ENCODE measurements around the gene IFRD2. TPM values are rescaled to one million over a fixed set of nuclear protein-coding genes. Genes with fewer than 3 reads are reported as not detected.

The IFRD2 gene
- total RNA-seq, 1 experiment from 2014 or later, result 111 TPM

- peaks cover 8% of the 10 kb centered on the region; the same call in 1 of the 2 replicates for H3K36me3 ChIP-seq (ENCODE audit: control insufficient read depth, insufficient read depth, low read length)
- intact Hi-C loops (cut with micrococcal nuclease; ENCODE audit: unreplicated experiment), result no loop called here
These were observed 48.5 kb upstream of the IFRD2 start, which contains the start of gene RASSF1 for GRCh38 chr3:50340448-50341329. Gene RASSF1, minus strand, starts transcription at chr3:50340836. Its CDS starts 31 bp downstream, at chr3:50340805.

DNA sequence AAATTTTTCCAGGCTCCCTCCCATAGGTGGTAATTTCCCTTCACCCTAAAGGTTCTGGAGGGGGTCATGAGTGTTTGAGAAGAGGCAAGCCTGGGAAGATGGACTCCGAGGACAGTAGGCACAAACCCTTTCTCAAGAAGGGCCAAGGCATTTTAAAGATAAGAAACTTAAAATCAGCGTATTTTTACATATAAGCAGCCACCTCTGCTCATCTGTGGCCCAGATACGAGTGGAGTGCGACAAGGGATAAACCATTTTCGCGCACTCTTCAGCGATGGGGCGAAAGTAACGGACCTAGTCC lies 47.9 kb upstream of the IFRD2 start:
- peaks cover 6% of the 10 kb centered on the region; the same call in 1 of the 2 replicates for H3K4me1 ChIP-seq (ENCODE audit: control insufficient read depth, insufficient read depth, low read length)
- H3K27ac ChIP-seq (ENCODE audit: low read length), result 0 out of 2 replicates have a peak overlapping the region, but pooled peaks have one; percentile 26
- no peak for DNase-seq (ENCODE audit: low read depth, low spot score)
- intact Hi-C loops (cut with micrococcal nuclease; ENCODE audit: unreplicated experiment), result no loop called here
- POLR2A ChIA-PET, result interaction anchor here (0.6 kb wide), 1 partner anchor 28 kb away, joined by 3 read pairs; no protein-coding TSS in a partner anchor
- in situ Hi-C loops (cut with HindIII; ENCODE audit: low pct_unique_long_range_greater_than_20kb, low sequenced_read_pairs), result no loop called here
- H3K36me3 ChIP-seq (ENCODE audit: control insufficient read depth, insufficient read depth, low read length), result peaks cover 8% of the 10 kb centered on the region; the same call in 1 of the 2 replicates
- H3K27me3 ChIP-seq (ENCODE audit: control insufficient read depth, insufficient read depth, low read length), result no peaks in the 10 kb centered on the region
- CTCF ChIA-PET, result no interaction called here
- H3K9me3 ChIP-seq (ENCODE audit: control insufficient read depth, insufficient read depth, low read depth, low read length), result no peaks in the 10 kb centered on the region
- peak overlapping the region; percentile 28 to 39 for H3K4me3 ChIP-seq (ENCODE audit: low read depth in 2 of 2, low read length in 2 of 2)
- no peak for ATAC-seq
- no TSS peak for BruUV-seq (replicated peaks)
- TF ChIP-seq SIN3A (IDR thresholded peaks at IDR 0.05; ENCODE audit: borderline replicate concordance, insufficient read depth, low read depth, low read length), result no peak
- TF ChIP-seq, protein P1, sequence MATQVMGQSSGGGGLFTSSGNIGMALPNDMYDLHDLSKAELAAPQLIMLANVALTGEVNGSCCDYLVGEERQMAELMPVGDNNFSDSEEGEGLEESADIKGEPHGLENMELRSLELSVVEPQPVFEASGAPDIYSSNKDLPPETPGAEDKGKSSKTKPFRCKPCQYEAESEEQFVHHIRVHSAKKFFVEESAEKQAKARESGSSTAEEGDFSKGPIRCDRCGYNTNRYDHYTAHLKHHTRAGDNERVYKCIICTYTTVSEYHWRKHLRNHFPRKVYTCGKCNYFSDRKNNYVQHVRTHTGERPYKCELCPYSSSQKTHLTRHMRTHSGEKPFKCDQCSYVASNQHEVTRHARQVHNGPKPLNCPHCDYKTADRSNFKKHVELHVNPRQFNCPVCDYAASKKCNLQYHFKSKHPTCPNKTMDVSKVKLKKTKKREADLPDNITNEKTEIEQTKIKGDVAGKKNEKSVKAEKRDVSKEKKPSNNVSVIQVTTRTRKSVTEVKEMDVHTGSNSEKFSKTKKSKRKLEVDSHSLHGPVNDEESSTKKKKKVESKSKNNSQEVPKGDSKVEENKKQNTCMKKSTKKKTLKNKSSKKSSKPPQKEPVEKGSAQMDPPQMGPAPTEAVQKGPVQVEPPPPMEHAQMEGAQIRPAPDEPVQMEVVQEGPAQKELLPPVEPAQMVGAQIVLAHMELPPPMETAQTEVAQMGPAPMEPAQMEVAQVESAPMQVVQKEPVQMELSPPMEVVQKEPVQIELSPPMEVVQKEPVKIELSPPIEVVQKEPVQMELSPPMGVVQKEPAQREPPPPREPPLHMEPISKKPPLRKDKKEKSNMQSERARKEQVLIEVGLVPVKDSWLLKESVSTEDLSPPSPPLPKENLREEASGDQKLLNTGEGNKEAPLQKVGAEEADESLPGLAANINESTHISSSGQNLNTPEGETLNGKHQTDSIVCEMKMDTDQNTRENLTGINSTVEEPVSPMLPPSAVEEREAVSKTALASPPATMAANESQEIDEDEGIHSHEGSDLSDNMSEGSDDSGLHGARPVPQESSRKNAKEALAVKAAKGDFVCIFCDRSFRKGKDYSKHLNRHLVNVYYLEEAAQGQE (IDR thresholded peaks at IDR 0.05; ENCODE audit: insufficient read depth in 1 of 2, low read depth in 2 of 2, low read length in 1 of 2), result no peak
- TF ChIP-seq TCF7L2 (IDR thresholded peaks at IDR 0.05; ENCODE audit: low read depth, low read length), result no peak
- TF ChIP-seq, protein P2, sequence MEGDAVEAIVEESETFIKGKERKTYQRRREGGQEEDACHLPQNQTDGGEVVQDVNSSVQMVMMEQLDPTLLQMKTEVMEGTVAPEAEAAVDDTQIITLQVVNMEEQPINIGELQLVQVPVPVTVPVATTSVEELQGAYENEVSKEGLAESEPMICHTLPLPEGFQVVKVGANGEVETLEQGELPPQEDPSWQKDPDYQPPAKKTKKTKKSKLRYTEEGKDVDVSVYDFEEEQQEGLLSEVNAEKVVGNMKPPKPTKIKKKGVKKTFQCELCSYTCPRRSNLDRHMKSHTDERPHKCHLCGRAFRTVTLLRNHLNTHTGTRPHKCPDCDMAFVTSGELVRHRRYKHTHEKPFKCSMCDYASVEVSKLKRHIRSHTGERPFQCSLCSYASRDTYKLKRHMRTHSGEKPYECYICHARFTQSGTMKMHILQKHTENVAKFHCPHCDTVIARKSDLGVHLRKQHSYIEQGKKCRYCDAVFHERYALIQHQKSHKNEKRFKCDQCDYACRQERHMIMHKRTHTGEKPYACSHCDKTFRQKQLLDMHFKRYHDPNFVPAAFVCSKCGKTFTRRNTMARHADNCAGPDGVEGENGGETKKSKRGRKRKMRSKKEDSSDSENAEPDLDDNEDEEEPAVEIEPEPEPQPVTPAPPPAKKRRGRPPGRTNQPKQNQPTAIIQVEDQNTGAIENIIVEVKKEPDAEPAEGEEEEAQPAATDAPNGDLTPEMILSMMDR (IDR thresholded peaks at IDR 0.05), result no peak
- no peak for TF ChIP-seq POLR2AphosphoS5 (IDR thresholded peaks at IDR 0.05; ENCODE audit: low read depth, low read length)

More at GRCh38 chr3:50340448-50341329, 48.5 kb upstream of the IFRD2 start, which contains the start of gene RASSF1:
- ATAC-seq (no peak; the same call in 1 of the 2 replicates), DNase-seq (ENCODE audit: low read depth, low spot score) (no peak)
- ChIA-PET POLR2A (interaction anchor here (0.6 kb wide), 1 partner anchor 28 kb away, joined by 3 read pairs; no protein-coding TSS in a partner anchor), CTCF (no interaction called here)
- TF ChIP-seq POLR2AphosphoS5 (IDR thresholded peaks at IDR 0.05; ENCODE audit: low read depth, low read length), result no peak
- TF ChIP-seq, protein P2 (IDR thresholded peaks at IDR 0.05), result no peak
- TF ChIP-seq, protein P1 (IDR thresholded peaks at IDR 0.05; ENCODE audit: insufficient read depth in 1 of 2, low read depth in 2 of 2, low read length in 1 of 2), result no peak
- no peak for TF ChIP-seq SIN3A (IDR thresholded peaks at IDR 0.05; ENCODE audit: borderline replicate concordance, insufficient read depth, low read depth, low read length)
- TF ChIP-seq TCF7L2 (IDR thresholded peaks at IDR 0.05; ENCODE audit: low read depth, low read length), result no peak
- no TSS peak for BruUV-seq (replicated peaks)
- Histone ChIP-seq H3K4me1 (ENCODE audit: control insufficient read depth, insufficient read depth, low read length) (0 out of 2 replicates have a peak, but pooled peaks cover 6% of the 10 kb centered on the region), H3K9me3 (ENCODE audit: control insufficient read depth, insufficient read depth, low read depth, low read length) (no peaks in the 10 kb centered on the region), H3K4me3 (ENCODE audit: low read depth in 2 of 2, low read length in 2 of 2) (peak within 1 kb of the TSS; percentile 28 to 39), H3K27me3 (ENCODE audit: control insufficient read depth, insufficient read depth, low read length) (no peaks in the 10 kb centered on the region), H3K27ac (ENCODE audit: low read length) (0 out of 2 replicates have a peak within 1 kb of the TSS, but pooled peaks have one; percentile 26)
- in situ Hi-C loops (cut with HindIII; ENCODE audit: low pct_unique_long_range_greater_than_20kb, low sequenced_read_pairs), result no loop called here

Data from Panc1 (cell line).